Stimulated activated CD4-positive, alpha-beta T cell treated with anti-CD3 and anti-CD28 coated beads, Interleukin-2, amount 100 ng/mL, for 24 hours (primary cell): ENCODE measurements around the gene ZBTB24.
A peak's percentile ranks its signal among the peaks of the same experiment; 100 is the strongest.
"Not testable (repeated sequence)": the region's sequence is repeated elsewhere in the genome, so short reads cannot be mapped to it uniquely, and the experiment has no call there.

Source experiments
- DNase-seq, 2 donors: peaks; one replicate each; pipeline ENCODE4 v3.0.0-alpha.2; 2020

Gene ZBTB24

DNA sequence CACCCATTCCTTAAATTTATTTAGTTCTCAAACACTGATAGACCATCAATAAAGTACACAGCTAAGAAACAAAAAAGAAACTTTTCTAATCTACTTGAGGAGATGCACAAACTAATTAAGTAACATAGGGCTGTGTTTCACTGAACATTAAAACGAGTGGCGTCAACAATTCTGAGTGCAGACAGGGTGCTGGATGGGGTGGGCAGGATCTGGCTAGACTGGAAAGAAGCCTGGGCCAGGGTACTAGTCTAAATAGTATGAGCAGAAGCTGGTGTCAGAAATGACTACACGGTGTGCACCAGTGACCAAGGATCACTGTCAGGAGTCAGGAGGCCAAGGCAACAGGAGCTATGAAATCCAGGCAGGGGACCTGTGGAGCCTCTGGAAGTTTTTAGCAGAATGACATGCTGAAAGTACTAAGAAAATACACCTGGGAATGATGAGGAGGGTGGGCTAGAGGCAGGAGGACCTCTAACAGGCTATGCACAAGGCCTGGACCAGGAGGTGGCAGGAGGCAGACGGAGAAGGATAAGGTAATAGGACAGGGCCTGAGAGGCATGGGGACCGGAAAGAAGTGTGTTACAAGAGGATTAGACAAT lies 13.3 kb downstream of the ZBTB24 start:
- peak in 1 of 2 donors; percentile 13 for DNase-seq

DNA sequence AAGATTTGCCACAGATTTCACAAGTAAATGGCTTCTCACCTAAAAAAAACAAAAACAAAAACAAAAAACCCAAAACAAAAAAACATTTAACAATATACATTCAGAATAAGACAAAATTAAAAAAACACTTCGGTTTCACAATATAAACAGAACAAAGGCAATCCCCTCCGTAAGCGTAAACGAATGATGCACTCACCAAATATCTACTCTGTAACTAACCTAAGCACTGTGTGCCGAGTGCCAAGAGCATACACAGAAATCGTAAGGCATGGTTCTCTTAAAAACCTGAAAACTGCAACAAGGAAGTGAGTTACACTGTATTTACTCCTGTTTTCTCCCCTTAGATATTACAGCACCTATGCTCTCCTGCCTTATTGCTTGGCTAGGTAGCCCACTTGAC lies 15.3 kb downstream of the ZBTB24 start:
- DNase-seq: peak in 1 of 2 donors; percentile 4

DNA sequence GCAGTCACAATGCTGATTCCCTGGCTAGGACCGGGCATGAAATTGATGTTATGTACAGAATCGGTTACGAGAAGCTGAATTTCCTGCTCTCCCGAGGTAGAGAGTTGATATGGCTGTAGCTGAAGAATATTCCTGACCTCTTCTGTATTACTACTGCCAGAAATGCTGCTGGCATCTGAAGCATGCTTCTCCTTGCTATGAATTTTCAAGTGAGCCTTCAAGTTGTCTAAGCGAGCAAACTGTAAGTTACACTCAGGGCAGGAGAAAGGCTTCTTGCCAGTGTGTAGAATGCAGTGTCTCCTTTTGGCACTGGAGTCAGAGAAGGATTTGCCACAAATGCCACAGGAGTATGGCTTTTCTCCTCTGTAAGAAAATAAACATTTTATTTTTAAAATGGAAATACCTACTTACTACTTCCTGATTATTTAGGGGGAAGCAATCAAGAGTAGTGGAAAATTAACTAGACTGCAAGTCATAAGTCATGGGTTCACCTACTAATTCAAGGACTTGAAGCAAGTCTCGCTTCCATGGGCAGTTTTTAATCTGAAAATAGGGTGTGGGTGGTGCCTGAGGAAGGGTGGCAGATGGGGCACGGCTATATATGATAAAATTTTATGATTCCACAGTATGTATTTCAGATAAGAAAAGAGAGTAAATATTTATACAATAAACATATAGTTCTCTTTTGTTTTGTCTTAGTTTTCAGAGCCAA lies 16.7 kb downstream of the ZBTB24 start:
- DNase-seq: no peak

DNA sequence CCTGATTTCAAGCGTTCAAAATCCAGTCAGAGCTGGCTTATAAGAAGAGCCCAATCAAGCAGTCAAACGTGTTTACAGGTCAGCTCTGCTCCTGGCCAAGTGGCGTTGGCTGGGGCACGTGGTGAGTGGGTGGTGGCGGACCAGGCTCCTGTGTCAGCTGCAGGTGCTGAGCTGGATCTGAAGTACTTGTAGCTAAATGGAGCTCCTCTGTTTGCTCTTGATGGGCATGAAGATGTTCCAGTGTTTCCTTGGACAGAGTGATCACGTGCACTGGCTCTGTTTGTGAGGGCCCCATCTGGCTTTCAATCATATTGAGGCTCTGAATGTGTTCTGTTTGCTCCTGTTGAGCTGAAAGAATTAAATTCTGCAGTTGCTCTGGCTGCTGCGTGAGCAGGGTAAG lies 17.2 kb downstream of the ZBTB24 start:
- DNase-seq: no peak

DNA sequence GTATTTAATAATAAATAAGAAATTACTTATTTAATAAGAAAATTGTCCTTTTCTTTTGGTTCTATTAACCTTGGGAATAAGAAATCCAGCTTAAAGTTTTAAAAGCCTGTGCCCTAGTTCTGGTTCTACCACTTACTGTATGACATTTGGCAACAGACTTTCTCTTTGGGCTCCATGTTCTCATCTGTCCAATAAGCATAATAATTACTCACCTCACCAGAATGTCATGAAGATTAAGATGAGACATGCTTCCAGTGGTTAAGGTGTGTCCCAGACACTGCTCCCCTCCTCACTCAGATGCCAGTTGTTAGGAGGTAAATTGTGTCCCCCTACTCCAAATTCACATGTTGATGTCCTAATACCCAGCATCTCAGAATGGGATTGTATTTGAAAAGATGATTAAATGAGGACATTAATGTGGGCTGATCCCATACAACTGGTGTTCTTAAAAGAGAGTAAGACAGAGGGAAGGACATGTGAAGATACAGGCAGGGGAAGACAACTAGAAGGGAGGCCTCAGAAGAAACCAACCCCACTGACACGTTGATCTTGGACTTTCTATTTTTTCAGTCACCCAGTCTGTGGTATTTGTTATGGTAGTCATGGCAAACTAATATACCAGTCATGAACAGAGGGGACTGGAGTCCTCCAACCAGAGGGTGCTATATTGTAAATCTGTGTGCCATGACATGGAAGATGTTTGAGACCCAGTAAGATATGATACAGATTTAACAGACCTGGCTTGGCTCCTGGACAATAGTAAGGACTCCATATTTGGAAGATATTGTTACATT lies 21.1 kb downstream of the ZBTB24 start:
- DNase-seq: no peak

DNA sequence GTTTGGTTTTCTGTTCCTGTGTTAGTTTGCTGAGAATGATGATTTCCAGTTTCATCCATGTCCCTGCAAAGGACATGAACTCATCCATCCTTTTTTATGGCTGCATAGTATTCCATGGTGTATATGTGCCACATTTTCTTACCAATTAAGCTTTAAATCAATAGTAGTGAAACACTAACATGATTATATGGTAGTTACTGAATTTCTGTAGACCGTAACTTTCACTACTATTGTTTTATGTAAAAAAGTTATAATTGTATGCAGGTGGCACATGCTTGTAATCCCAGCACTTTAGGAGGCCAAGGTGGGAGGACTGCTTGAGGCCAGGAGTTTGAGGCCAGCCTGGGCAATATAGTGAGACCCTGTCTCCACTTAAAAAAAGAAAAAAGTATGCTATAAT lies 21.8 kb downstream of the ZBTB24 start:
- not testable (repeated sequence) for DNase-seq

DNA sequence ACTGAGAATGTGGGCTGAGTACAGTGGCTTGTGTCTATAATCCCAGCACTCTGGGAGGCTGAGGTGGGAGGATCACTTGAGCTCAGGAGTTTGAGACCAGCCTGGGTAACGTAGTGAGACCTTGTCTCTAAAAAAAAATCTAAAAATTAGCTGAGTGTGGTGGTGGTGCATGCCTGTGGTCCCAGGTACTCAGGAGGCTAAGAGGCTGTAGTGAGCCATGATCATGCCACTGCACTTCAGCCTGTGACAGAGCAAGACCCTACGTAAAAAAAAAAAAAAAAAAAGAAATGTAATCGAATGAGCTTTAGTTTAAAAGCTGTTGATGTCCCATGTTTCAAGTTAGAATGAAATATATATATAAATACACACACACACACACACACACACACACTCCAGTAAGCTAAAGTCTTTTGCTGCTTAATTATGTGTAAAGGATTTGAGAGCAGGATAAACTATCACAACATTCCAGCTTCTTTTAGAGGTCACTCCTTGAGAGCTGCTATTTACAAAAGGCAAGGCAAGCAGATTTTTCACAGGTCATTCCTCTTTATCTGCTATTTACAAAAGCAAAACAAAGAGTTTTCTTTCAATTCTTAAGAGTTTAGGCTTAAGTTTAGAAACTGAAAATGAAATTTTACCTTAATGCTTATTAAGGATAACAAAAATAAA lies 22.7 kb downstream of the ZBTB24 start:
- no peak for DNase-seq

DNA sequence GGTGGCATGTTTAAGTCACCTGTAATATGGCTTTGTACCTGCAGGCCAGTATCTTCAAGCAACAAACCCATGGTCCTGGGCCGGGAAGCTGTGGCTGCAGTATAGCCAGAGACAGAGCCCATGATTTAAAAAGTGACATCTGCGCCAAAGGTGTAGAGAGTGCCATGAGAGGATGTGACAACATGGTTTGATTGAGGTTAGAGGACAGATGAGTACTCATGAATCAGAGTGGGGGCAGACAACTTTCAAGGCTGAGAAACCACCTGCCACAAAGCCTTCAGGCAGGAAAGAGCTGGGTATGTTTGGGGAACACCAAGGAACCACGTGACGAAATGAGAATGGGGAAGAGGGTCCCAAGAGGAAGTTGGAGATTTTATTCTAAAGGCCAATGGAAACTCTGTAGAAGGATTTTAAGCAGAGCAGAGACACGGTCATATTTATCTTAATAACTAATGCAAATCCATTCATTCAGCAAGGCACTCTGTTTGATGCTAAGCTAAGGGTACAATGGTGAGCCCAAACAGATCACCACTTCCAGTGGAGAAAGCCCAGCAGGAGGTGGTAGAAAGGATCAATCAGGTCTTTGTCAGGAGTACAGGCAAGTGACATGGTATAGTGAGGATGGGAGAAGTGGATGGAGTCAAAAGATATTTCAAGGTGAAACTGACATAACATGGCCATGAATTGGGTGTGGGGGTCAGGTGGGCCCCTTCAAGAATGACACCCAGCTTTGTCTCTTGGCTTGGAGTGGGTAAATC lies 24.1 kb downstream of the ZBTB24 start:
- peak in 1 of 2 donors; percentile 51 for DNase-seq

DNA sequence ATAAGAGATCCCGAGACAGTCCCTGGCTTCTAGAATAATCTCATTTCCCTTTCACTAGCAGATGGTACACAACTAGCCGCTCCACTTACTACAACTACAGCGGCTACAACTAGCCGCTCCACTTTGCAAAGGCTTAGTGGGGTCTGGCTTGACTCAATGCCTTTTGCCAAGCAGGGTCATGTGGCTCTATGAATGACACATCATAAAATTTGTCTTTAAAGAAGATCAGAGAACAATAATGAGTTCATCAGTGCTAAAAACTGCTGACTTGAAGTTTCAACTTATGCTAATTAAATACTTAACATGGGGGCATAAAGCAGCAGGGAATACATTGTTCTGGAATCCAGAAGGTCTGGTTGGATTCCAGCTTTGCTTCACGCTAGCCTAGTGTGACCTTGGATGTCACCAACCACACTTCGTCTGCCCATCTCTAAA lies 25.4 kb downstream of the ZBTB24 start:
- DNase-seq: no peak

DNA sequence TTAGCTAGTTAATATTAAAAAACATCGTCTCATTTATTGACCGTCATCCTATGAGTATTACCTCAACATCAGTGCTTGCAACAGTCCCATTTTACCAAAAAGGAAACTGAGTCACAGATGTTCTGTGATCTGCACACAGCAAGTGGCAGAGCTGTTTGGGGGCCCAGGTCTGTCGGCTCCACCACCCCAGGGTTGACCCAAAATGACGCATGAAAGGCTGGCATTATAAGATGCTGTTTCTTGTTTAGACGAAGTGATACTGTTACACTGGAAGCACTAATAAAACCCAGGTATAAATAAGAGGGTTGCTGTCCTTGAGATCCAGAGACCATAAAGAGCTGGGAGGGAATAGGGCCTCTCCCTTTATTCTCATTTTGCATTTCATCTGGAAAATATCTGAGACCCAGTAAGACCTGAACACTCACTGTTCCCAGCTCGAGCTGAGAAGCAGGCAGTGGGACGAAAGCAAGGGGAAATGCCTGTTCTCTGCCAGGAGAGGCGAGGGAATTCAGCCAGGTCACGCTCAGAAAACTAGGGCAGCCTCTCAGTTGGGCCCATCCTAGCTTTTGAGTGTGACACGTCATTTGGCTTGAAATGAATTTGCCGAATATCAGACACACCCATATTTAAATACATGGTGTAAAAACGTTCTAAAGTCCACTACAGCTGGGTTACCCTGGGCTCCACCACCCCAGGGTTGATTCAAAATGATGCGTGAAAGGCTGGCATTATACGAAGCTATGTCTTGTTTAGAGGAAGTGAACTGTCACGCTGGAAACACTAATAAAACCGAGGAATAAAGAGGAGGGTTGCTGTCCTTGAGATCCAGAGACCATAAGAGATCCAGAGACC lies 26.1 kb downstream of the ZBTB24 start:
- DNase-seq: no peak

DNA sequence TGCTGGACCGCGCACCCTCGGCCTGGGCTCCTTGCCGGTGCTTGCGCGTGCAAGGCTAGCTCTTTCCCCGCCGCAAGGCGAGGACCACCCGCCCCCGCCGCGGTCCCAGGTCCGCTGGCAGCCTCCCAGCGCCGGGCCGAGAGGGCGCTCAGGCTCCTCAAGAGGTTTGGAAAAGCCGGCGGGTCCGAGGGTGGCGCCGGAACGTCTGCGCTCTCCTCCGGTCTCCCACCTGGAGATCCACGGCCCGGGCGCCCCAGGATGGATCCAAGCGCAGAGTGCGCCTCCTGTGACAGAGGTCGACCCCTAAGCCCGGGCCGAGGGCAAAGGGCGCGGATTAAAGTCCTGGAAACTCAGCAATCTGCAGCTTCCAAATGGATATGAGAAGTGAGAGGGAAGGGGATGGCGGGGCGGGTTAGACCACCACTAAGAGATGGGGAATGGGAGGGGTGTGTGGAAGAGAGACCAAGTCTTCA lies 26.9 kb downstream of the ZBTB24 start:
- DNase-seq: no peak

DNA sequence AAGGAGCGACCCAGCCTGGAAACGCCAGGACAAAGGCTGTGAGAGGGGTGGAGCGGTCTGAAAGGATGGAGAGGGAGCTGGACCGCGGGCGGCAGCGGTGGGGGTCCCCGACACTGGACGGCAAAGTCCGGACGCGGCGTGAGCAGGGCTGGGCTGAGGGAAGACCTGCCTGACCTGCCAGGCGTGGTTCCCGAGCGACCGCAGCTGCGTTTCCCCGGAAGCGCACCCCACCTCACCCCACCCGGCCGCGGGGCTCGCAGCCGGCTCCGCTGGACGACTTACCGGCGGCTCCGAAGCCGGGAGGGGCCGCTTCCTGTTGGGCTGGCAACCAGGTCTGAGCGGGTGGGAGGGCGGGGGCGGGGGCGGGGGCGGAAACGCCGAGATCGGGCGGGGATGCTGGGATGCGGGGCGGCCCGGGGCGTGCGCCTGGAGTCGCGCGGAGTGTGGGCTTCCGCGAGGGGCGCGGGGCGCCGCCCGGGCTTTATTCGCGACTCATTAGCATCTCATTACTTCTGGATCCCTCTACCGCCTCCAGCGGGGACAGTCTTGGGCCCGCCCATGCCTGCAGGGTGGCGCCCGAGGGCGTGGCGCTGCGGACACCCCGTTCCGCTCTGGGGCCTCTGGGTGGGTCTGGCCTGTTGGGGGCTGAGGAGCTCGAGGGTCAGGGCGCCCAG lies 27.4 kb downstream of the ZBTB24 start, which contains the start of gene MICAL1:
TSS of gene MICAL1 (minus strand) at position 336 of the 674 bp plus-strand sequence. CDS start 1,576 bp downstream, outside the sequence.
- DNase-seq: peak; percentile 62 to 66

DNA sequence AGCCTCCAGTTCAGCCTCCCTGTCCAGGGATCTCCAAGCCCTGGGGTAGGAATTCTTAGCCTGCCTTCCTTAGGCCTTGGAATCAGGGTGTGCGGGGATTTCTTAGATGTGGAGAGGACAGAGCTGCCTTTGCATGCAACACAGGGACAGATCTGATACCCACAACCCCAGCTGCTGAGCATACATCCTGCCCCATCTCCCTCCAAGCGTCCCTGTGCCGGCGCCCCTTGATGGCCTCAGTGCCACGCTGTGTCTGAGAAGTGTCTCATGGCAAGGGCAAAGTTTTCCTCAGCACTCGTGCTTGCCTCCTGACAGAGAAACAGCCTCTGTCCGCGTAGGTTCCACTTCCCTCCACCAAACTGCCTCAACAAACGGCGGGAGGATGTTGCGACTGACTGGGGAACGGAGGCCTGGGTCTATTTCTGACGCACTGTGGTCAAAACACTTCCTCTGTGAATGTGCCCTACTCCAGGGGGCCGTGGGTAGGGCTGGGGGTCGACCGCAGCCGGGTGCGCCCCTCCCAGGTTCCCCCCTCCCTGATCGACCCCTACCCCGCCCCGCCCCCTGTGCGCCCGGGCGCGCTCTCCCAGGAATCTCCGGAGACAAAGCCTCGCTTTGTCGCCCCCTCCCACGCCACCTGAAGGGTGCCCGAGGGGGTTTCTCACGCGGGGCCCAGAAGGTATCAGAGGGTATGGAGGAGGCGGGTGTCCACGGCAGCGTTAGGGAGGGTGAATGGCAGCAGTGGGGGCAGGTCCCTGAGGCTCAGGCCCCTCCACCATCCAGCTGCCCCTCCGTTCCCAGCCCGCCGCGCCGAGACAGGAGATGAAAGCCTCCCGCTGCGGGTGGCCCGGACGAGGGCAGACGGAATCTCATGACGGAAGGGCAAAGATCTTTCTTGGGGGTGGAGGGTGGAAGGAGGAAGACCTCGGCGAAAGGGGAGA lies 28.3 kb downstream of the ZBTB24 start:
- DNase-seq: peak; percentile 62 to 63

DNA sequence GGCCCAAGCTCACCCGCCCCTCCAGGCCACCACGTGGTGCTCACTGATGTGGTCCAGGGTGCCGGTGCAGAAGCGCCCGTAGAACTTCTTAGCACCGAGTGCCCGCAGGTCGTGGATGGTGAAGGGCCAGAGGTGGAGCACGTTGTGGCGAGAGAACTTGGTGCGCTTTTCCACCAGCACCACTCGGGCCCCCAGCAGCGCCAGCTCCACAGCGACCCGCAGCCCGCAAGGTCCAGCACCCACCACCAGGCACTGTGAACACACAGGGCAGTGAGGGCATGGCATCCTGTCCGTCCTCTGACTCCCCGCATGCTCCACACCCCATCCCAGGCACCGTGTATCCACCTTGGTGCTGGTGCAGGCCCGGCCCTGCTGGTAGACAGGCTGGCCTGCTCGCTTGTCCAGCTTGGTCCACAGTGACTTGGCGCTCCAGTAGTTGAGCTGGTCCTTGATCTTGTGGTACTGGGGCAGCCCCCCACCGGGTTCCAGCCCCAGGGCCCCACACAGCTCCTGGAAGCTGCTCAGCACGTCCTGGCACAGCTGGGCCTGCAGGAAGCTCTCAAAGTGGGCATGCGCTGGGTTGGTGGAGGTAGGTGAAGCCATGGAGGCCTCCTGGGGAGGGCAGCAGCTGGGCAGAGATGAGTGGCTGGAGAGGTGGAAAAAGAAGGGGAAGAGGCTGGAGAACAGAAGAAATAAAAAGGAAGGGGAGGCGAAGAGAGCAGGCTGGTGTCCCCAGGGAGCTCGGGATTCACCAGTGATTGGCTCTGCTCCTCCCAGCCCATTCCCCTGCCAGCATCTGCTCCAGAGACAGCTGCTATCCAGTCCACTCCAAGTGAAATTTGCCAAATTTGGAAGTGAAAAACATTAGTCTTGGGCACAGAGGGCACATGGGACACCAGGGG lies 29.2 kb downstream of the ZBTB24 start:
- DNase-seq: no peak

DNA sequence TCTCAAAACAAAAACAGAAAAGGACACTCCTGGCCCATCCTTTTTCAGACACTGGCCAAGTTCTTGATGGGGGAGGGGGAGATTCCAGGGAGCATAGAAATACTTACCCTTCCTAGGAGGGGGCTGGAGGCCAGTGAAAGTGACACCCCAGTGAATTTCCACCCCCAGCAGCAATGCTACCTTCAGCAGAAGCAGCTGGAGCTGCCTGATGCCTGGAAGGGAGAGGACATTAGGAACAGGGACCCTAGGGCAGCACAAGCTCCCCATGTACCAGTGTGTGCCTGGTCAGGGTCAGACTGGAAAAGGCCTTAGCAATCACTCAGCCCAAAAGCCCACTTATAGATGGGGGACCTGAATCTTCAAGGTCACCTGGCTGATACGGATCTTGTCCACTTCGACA lies 29.9 kb downstream of the ZBTB24 start:
- DNase-seq: peak in 1 of 2 donors; percentile 17

DNA sequence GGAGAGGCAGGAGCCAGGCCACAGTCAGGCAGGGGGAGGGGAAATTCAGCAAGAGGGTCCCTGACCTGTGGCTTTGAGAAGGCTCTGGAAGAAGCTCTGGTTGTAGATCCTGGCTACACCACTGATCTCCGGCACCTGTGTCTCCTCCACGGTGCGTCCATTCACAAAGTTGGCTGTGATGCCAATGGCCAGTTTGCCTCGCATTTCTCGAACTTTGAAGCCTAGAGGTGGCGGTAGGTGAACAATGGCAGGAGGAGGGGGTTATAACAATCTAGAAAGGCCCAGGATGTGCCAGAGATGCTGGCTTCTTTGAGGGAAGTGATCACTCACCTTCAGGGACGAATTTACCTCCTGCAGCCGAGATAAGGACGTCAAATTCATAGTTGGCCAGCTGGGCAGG lies 30.8 kb downstream of the ZBTB24 start:
- no peak for DNase-seq

DNA sequence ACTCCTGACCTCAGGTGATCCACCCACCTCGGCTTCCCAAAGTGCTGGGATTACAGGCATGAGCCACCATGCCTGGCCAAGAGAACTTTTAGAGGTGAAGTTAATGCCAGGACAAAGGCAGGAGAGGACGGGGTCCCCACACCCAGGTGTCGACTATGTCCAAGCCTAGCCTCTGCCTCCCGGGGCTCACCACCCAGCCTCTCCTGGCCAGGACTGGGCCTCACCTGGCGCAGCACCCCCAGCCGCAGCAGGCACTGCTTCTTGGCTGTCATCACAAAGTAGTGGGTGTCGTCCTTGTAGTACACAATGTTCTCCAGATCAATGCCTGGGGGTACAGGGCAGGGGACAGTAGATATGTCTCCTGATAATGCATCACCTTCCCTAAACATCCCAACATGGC lies 31.6 kb downstream of the ZBTB24 start:
- DNase-seq: peak in 1 of 2 donors; percentile 15

DNA sequence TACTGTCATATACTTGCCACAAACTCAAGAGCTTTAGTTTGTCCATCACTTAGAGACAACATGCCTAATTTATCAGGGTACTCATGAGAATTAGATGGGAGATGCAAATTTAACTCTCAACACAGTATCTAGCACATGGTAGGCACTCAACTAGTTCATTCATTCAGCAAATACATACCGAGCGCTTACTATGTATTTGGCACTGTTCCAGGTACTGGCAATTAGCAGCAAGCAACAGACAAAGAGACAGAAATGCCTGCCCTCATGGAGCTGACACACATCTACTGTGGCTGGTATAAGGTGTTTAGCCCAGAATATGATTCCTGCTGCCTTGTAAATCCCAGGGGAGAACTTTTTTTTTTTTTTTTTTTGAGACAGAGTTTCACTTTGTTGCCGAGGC lies 32.2 kb downstream of the ZBTB24 start:
- DNase-seq: peak in 1 of 2 donors; percentile 11
